OCI-LY3 (cell line): Measurements from ENCODE around the gene FETUB.

Experiments used
- H2AFZ ChIP-seq: fragments of 200-600, 300-600 bp; shearing (Covaris generic); 2 replicates; pipeline ENCODE4 v1.6.0; 2014; ENCODE audit warnings: antibody characterized with exemption, low read depth, low read length
- H3K27ac ChIP-seq: fragments of 200-600, 300-600 bp; sonication (generic); 2 replicates; pipeline ENCODE4 v1.5.1; 2014; ENCODE audit warnings: mild to moderate bottlenecking, low read length, moderate library complexity, mixed read lengths
- H3K27me3 ChIP-seq: fragments of 200-600, 300-600 bp; sonication (generic); 2 replicates; pipeline ENCODE4 v1.6.1; 2014; ENCODE audit warnings: low read depth, low read length, mixed read lengths
- H3K36me3 ChIP-seq: fragments of 200-600, 300-600 bp; sonication (generic); replicated peaks from 2 replicates; pipeline ENCODE3; 2014; ENCODE audit warnings: low read depth, low read length, mixed read lengths
- H3K4me1 ChIP-seq: fragments of 300-600, 200-600 bp; sonication (generic); 2 replicates; pipeline ENCODE4 v1.6.1; 2014; ENCODE audit warnings: low read length, mixed read lengths
- H3K4me2 ChIP-seq: fragments of 200-600, 300-600 bp; sonication (generic); 2 replicates; pipeline ENCODE4 v1.6.1; 2014; ENCODE audit warnings: low read length, mixed read lengths
- H3K4me3 ChIP-seq: fragments of 300-600, 200-600 bp; sonication (generic); 2 replicates; pipeline ENCODE4 v1.5.1; 2014; ENCODE audit warnings: antibody characterized with exemption, mild to moderate bottlenecking, low read length, moderate library complexity
- H3K79me2 ChIP-seq: fragments of 300-600, 200-600 bp; shearing (Covaris generic); 2 replicates; pipeline ENCODE4 v1.6.1; 2014; ENCODE audit warnings: mild to moderate bottlenecking, low read length, mixed read lengths
- H3K9ac ChIP-seq: fragments of 300-600, 200-600 bp; shearing (Covaris generic); 2 replicates; pipeline ENCODE4 v1.6.0; 2014; ENCODE audit warnings: mild to moderate bottlenecking, low read length, moderate library complexity
- H3K9me3 ChIP-seq: fragments of 200-600, 300-600 bp; shearing (Covaris generic); 2 replicates; pipeline ENCODE4 v1.6.1; 2014; ENCODE audit warnings: low read length, mixed read lengths; ENCODE audit not compliant: insufficient read depth
- H4K20me1 ChIP-seq: fragments of 200-600, 300-600 bp; sonication (generic); 2 replicates; pipeline ENCODE4 v1.6.1; 2016; ENCODE audit warnings: low read length, mixed read lengths; ENCODE audit not compliant: insufficient read depth
- EZH2phosphoT487 ChIP-seq: fragments of 200-600 bp; shearing (Covaris generic); IDR thresholded peaks from 2 replicates; pipeline ENCODE4 v1.6.1; 2018; ENCODE audit warnings: antibody characterized with exemption, mixed run types, low read depth
- TF ChIP-seq, protein P1 (sequence below): fragments of 200-600, 300-600 bp; sonication (generic); IDR thresholded peaks from 2 replicates; pipeline ENCODE4 v1.5.1; 2014; ENCODE audit warnings: antibody characterized with exemption, low read length, low read depth

FETUB gene

GRCh38 chr3:186669378-186670084, 29.3 kb downstream of the FETUB start:
- Histone ChIP-seq H3K27me3 (peaks cover 13% of the 10 kb centered on the region; the same call in 1 of the 2 replicates), H3K36me3 (no peaks in the 10 kb centered on the region), H3K79me2 (no peaks in the 10 kb centered on the region), H3K9me3 (no peaks in the 10 kb centered on the region), H3K27ac (no peak overlapping the region), H2AFZ (no peak overlapping the region), H3K4me3 (no peak overlapping the region), H3K9ac (no peak overlapping the region), H3K4me2 (no peak overlapping the region), H3K4me1 (no peaks in the 10 kb centered on the region; the same call in 1 of the 2 replicates), H4K20me1 (no peaks in the 10 kb centered on the region)
- TF ChIP-seq, protein P1, sequence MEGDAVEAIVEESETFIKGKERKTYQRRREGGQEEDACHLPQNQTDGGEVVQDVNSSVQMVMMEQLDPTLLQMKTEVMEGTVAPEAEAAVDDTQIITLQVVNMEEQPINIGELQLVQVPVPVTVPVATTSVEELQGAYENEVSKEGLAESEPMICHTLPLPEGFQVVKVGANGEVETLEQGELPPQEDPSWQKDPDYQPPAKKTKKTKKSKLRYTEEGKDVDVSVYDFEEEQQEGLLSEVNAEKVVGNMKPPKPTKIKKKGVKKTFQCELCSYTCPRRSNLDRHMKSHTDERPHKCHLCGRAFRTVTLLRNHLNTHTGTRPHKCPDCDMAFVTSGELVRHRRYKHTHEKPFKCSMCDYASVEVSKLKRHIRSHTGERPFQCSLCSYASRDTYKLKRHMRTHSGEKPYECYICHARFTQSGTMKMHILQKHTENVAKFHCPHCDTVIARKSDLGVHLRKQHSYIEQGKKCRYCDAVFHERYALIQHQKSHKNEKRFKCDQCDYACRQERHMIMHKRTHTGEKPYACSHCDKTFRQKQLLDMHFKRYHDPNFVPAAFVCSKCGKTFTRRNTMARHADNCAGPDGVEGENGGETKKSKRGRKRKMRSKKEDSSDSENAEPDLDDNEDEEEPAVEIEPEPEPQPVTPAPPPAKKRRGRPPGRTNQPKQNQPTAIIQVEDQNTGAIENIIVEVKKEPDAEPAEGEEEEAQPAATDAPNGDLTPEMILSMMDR = no peak
- TF ChIP-seq EZH2phosphoT487 = no peak

- H3K4me1 ChIP-seq = no peaks in the 10 kb centered on the region; the same call in 1 of the 2 replicates
- no peaks in the 10 kb centered on the region for H3K9me3 ChIP-seq
- H4K20me1 ChIP-seq = no peaks in the 10 kb centered on the region
- H3K27me3 ChIP-seq = peaks cover 19% of the 10 kb centered on the region; the same call in 1 of the 2 replicates
- no peak overlapping the region for H3K27ac ChIP-seq
- H3K4me3 ChIP-seq = no peak overlapping the region
- no peak overlapping the region for H2AFZ ChIP-seq
- no peak overlapping the region for H3K9ac ChIP-seq
- H3K4me2 ChIP-seq = no peak overlapping the region
- TF ChIP-seq, protein P1 = no peak
- no peak for TF ChIP-seq EZH2phosphoT487
- H3K79me2 ChIP-seq = no peaks in the 10 kb centered on the region
- H3K36me3 ChIP-seq = no peaks in the 10 kb centered on the region
Observed at GRCh38 chr3:186670155-186670554, 30.0 kb downstream of the FETUB start.

DNA sequence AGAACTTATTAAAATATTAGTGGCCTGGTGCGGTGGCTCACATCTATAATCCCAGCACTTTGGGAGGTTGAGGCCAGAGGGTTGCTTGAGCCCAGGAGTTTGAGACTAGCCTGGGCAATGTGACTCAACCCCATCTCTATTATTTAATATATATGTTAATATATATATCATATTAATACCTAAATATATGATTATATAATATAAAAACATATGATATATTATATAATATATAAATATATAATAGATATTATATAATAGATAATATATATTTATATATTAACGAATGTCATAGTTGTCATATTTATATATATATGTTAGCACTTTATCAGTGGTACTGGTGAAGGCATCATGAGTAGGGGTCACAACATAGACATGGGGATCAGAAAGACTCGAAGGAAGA, 30.9 kb downstream of the FETUB start:
- Histone ChIP-seq H3K79me2 (no peaks in the 10 kb centered on the region), H3K9me3 (no peaks in the 10 kb centered on the region), H3K9ac (no peak overlapping the region), H2AFZ (no peak overlapping the region), H3K27ac (no peak overlapping the region), H3K27me3 (peaks cover 21% of the 10 kb centered on the region; the same call in 1 of the 2 replicates), H4K20me1 (no peaks in the 10 kb centered on the region), H3K36me3 (no peaks in the 10 kb centered on the region), H3K4me3 (no peak overlapping the region), H3K4me1 (no peaks in the 10 kb centered on the region; the same call in 1 of the 2 replicates), H3K4me2 (no peak overlapping the region)
- TF ChIP-seq, protein P1 = no peak
- TF ChIP-seq EZH2phosphoT487 = no peak

GRCh38 chr3:186678604-186679003, 38.4 kb downstream of the FETUB start:
- Histone ChIP-seq H2AFZ (no peak overlapping the region), H3K9me3 (no peaks in the 10 kb centered on the region), H3K79me2 (no peaks in the 10 kb centered on the region), H3K4me3 (no peak overlapping the region), H3K27me3 (peaks cover 35% of the 10 kb centered on the region; the same call in 1 of the 2 replicates), H4K20me1 (no peaks in the 10 kb centered on the region), H3K4me1 (no peaks in the 10 kb centered on the region), H3K27ac (no peak overlapping the region), H3K36me3 (no peaks in the 10 kb centered on the region), H3K9ac (no peak overlapping the region), H3K4me2 (no peak overlapping the region)
- TF ChIP-seq, protein P1 = no peak
- no peak for TF ChIP-seq EZH2phosphoT487
